Heart left ventricle (tissue), 13 donors: Measurements from ENCODE around the gene PTPRZ1.

Source experiments
- POLR2A ChIP-seq, 2 donors: fragments of 450-650 bp; IDR thresholded peaks; one replicate each; pipeline ENCODE4 v1.6.1; 2017; ENCODE audit warnings: antibody characterized with exemption in 2 of 2, mild to moderate bottlenecking in 2 of 2, moderate library complexity in 2 of 2
- TF ChIP-seq, protein P1 (sequence below), 12 donors: fragments of 200-600 bp; sonication (generic) in 4 of 12; IDR thresholded peaks; one replicate each; pipeline versions ENCODE4 v1.5.0 to v1.8.0; 2018 to 2022; ENCODE audit warnings: antibody characterized with exemption in 12 of 12, mild to moderate bottlenecking in 5 of 12
- donor health status: ischemic (EF 13 %, LVEDD 7.1; RV severe dilation, severe dysfunction).
- donor health status: DM: no; HTN: yes; CAD: no.
- donor health status: DM: no; HTN: no; CAD: no.
- donor health status: ischemic (EF 25% LVEDD 6.9; RV normal size, moderate dysfunction).
- donor health status: ischemic (EF 25% LVEDD 5.7; RV mildly dilated, moderate dysfunction).
- donor health status: ischemic (EF 35%, LVEDD 5.7; RV mildly dilated, moderate dysfunction).
- donor health status: nonischemic (EF 11% LVEDD 7.7; RV severe dilation, severe dysfunction).
- donor health status: DM: yes; HTN: yes; CAD: no.
- donor health status: PGD.
- donor health status: ischemic (EF 29% LVEDD 5.4; RV normal size, mild dysfunction).
- donor health status: nonischemic (EF 23%, LVEDD 6.1; RV moderate dilation, normal function).

DNA sequence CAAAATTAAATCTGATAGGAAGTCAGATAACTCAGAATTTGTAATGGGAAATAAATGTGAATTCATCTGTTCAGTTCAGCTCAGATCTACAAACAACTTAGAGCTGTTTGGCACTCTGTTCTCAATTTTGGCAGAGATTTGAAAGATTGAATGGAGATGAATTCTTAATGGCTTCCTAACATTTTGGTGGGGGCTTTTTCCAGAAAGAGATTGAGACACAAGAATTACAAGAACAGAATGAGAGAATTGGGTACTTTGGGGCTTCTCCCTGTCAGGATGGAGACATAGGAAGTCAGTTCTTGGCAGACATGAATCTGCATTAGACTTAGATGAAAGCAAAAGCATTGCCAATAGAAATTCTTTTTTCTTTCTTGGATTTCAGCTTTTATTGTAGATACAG is 39.0 kb upstream of the PTPRZ1 start:
- TF ChIP-seq, protein P1, sequence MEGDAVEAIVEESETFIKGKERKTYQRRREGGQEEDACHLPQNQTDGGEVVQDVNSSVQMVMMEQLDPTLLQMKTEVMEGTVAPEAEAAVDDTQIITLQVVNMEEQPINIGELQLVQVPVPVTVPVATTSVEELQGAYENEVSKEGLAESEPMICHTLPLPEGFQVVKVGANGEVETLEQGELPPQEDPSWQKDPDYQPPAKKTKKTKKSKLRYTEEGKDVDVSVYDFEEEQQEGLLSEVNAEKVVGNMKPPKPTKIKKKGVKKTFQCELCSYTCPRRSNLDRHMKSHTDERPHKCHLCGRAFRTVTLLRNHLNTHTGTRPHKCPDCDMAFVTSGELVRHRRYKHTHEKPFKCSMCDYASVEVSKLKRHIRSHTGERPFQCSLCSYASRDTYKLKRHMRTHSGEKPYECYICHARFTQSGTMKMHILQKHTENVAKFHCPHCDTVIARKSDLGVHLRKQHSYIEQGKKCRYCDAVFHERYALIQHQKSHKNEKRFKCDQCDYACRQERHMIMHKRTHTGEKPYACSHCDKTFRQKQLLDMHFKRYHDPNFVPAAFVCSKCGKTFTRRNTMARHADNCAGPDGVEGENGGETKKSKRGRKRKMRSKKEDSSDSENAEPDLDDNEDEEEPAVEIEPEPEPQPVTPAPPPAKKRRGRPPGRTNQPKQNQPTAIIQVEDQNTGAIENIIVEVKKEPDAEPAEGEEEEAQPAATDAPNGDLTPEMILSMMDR (IDR thresholded peaks at IDR 0.05) = no peak
- no peak for TF ChIP-seq POLR2A (IDR thresholded peaks at IDR 0.05)
